H1 (cell line): Measurements from ENCODE around the gene TDRD5. TPM values are rescaled to one million over a fixed set of nuclear protein-coding genes. Genes with fewer than 3 reads are reported as not detected.

Source experiments
- CTCF ChIA-PET: fragments of 300-600 bp; sonication (Branson Sonifier 250); formaldehyde crosslinking; loops from one replicate; lab custom pipeline; 2021; ENCODE audit not compliant: partially characterized antibody; lab: Charles Lee
- POLR2A ChIA-PET: fragments of 300-600 bp; sonication (Branson Sonifier 250); formaldehyde crosslinking; loops from one replicate; lab custom pipeline; 2021; ENCODE audit warnings: inconsistent platforms; ENCODE audit not compliant: partially characterized antibody; lab: Charles Lee
- DNase-seq, 2 experiments: peaks; one replicate each; pipeline versions ENCODE4 v3.0.0 to v3.0.0-alpha.2; 2010 to 2022; ENCODE audit warnings: low spot score in 2 of 2, low read depth in 1 of 2, mixed read lengths in 1 of 2
- FAIRE-seq: peaks from 2 replicates; lab custom pipeline; 2011; peaks lifted over from hg19 to GRCh38; lab: Jason Lieb, UNC
- H2AFZ ChIP-seq: 2 replicates; pipeline ENCODE4 v1.8.1; 2012; ENCODE audit warnings: low read length, inconsistent platforms
- H2AK5ac ChIP-seq: 2 replicates; pipeline ENCODE4 v1.6.1; 2013; ENCODE audit warnings: low read depth, low read length
- H2BK120ac ChIP-seq: replicated peaks from 2 replicates; pipeline ENCODE3; 2013; ENCODE audit warnings: low read depth, low read length, inconsistent platforms
- H2BK12ac ChIP-seq: 2 replicates; pipeline ENCODE4 v1.6.1; 2013; ENCODE audit warnings: low read depth, low read length
- H2BK15ac ChIP-seq: 2 replicates; pipeline ENCODE4 v1.6.1; 2013; ENCODE audit warnings: low read length
- H2BK20ac ChIP-seq: 2 replicates; pipeline ENCODE4 v1.6.1; 2013; ENCODE audit warnings: low read length
- H2BK5ac ChIP-seq: 2 replicates; pipeline ENCODE4 v1.6.1; 2013; ENCODE audit warnings: low read depth, low read length
- H3K14ac ChIP-seq: 2 replicates; pipeline ENCODE4 v1.6.1; 2013; ENCODE audit warnings: inconsistent platforms; ENCODE audit not compliant: insufficient read length
- H3K18ac ChIP-seq: 2 replicates; pipeline ENCODE4 v1.6.1; 2013; ENCODE audit warnings: low read length; ENCODE audit errors: extremely low read depth
- H3K23ac ChIP-seq: 2 replicates; pipeline ENCODE4 v1.6.1; 2013; ENCODE audit warnings: inconsistent platforms; ENCODE audit not compliant: insufficient read length
- H3K23me2 ChIP-seq: 2 replicates; pipeline ENCODE4 v1.6.1; 2013; ENCODE audit warnings: low read depth, low read length
- H3K27ac ChIP-seq: 2 replicates; pipeline ENCODE4 v1.6.1; 2011; ENCODE audit warnings: low read depth, low read length, inconsistent platforms
- H3K27me3 ChIP-seq, 4 experiments: replicated peaks in 1 of 4; 1 replicate in 1 of 4; 2 replicates in 3 of 4; pipeline versions ENCODE4 v1.6.1 to v1.8.1; 2011 to 2013; ENCODE audit warnings: low read length in 3 of 4, mild to moderate bottlenecking in 3 of 4, inconsistent platforms in 2 of 4, mixed read lengths in 2 of 4, moderate library complexity in 1 of 4; ENCODE audit not compliant: control insufficient read depth in 3 of 4, insufficient read depth in 3 of 4; ENCODE audit errors: extremely low read depth in 1 of 4
- H3K36me3 ChIP-seq, 4 experiments: 2 replicates each; pipeline versions ENCODE4 v1.6.1 to v1.8.1; 2011 to 2013; ENCODE audit warnings: mild to moderate bottlenecking in 4 of 4, low read length in 3 of 4, moderate library complexity in 2 of 4, control low read depth in 1 of 4, inconsistent platforms in 1 of 4; ENCODE audit not compliant: insufficient read depth in 4 of 4, control insufficient read depth in 2 of 4
- H3K4ac ChIP-seq: replicated peaks from 2 replicates; pipeline ENCODE3; 2013; ENCODE audit warnings: low read length, low read depth, mixed read lengths, inconsistent platforms; ENCODE audit not compliant: insufficient read length
- H3K4me1 ChIP-seq, 4 experiments: replicated peaks in 1 of 4; 1 replicate in 1 of 4; 2 replicates in 3 of 4; pipeline versions ENCODE4 v1.6.1 to v1.8.1; 2011 to 2013; ENCODE audit warnings: low read length in 3 of 4, inconsistent platforms in 2 of 4, mixed read lengths in 1 of 4; ENCODE audit not compliant: insufficient read depth in 4 of 4, control insufficient read depth in 3 of 4
- H3K4me2 ChIP-seq, 2 experiments: 2 replicates each; pipeline versions ENCODE4 v1.6.1 to v1.8.1; 2011 to 2013; ENCODE audit warnings: low read depth in 2 of 2, low read length in 2 of 2, control low read depth in 1 of 2, inconsistent platforms in 1 of 2, mild to moderate bottlenecking in 1 of 2; ENCODE audit not compliant: insufficient read depth in 1 of 2
- H3K4me3 ChIP-seq, 4 experiments: fragments of 200-600, 300-600 bp in 1 of 4; sonication (generic), shearing (Covaris generic), sonication (Bioruptor Twin) in 1 of 4; 2 replicates each; pipeline versions ENCODE4 v1.5.1 to v1.8.1; 2011 to 2016; ENCODE audit warnings: low read length in 4 of 4, low read depth in 3 of 4, control low read depth in 2 of 4, inconsistent platforms in 2 of 4, mild to moderate bottlenecking in 2 of 4, mixed read lengths in 1 of 4, moderate library complexity in 1 of 4; ENCODE audit not compliant: insufficient read depth in 2 of 4; ENCODE audit errors: extremely low read depth in 1 of 4
- H3K56ac ChIP-seq: replicated peaks from 2 replicates; pipeline ENCODE3; 2013; ENCODE audit warnings: low read depth, mild to moderate bottlenecking, mixed read lengths, low read length, inconsistent platforms; ENCODE audit not compliant: insufficient read length
- H3K79me1 ChIP-seq: 2 replicates; pipeline ENCODE4 v1.6.1; 2013; ENCODE audit warnings: low read depth, low read length, control low read depth
- H3K79me2 ChIP-seq, 2 experiments: 2 replicates each; pipeline versions ENCODE4 v1.6.1 to v1.8.1; 2012 to 2013; ENCODE audit warnings: low read length in 2 of 2, mild to moderate bottlenecking in 2 of 2, inconsistent platforms in 1 of 2; ENCODE audit not compliant: insufficient read depth in 2 of 2, control insufficient read depth in 1 of 2
- H3K9ac ChIP-seq, 4 experiments: replicated peaks in 1 of 4; 1 replicate in 1 of 4; 2 replicates in 3 of 4; pipeline versions ENCODE4 v1.6.1 to v1.8.1; 2011 to 2013; ENCODE audit warnings: low read depth in 3 of 4, low read length in 3 of 4, control low read depth in 2 of 4, mild to moderate bottlenecking in 2 of 4, moderate library complexity in 2 of 4, inconsistent platforms in 1 of 4; ENCODE audit errors: extremely low read depth in 1 of 4
- H3K9me3 ChIP-seq, 2 experiments: 2 replicates each; pipeline versions ENCODE4 v1.6.1 to v1.8.1; 2012 to 2013; ENCODE audit warnings: mild to moderate bottlenecking in 2 of 2, moderate library complexity in 2 of 2, control low read depth in 1 of 2, inconsistent platforms in 1 of 2, low read depth in 1 of 2, low read length in 1 of 2, mixed read lengths in 1 of 2; ENCODE audit not compliant: insufficient read depth in 2 of 2
- H4K20me1 ChIP-seq, 2 experiments: replicated peaks in 1 of 2; 2 replicates each; pipeline versions ENCODE3 to v1.8.1; 2011 to 2013; ENCODE audit warnings: inconsistent platforms in 2 of 2, low read length in 2 of 2, mild to moderate bottlenecking in 1 of 2; ENCODE audit not compliant: insufficient read depth in 2 of 2, control insufficient read depth in 1 of 2
- H4K5ac ChIP-seq: 2 replicates; pipeline ENCODE4 v1.6.1; 2013; ENCODE audit warnings: low read length, low read depth, mixed read lengths, inconsistent platforms; ENCODE audit not compliant: insufficient read length
- H4K8ac ChIP-seq: 2 replicates; pipeline ENCODE4 v1.8.0; 2013; ENCODE audit warnings: mild to moderate bottlenecking, moderate library complexity, low read length, inconsistent platforms; ENCODE audit not compliant: insufficient read depth; ENCODE audit errors: extremely low read depth
- H4K91ac ChIP-seq: replicated peaks from 2 replicates; pipeline ENCODE3; 2013; ENCODE audit warnings: low read length, mixed read lengths, inconsistent platforms; ENCODE audit not compliant: insufficient read length
- BACH1 ChIP-seq: IDR thresholded peaks from 2 replicates; pipeline ENCODE4 v1.6.1; 2012; ENCODE audit warnings: low read length, improper control_type of control experiment
- CBX5 ChIP-seq: fragments of 300-800, 300-1000 bp; sonication (generic); IDR thresholded peaks from 2 replicates; pipeline ENCODE4 v1.7.1; 2016; ENCODE audit warnings: antibody characterized with exemption, low read length, low read depth
- CBX8 ChIP-seq: fragments of 300-800, 300-1000 bp; sonication (generic); IDR thresholded peaks from 2 replicates; pipeline ENCODE4 v1.7.1; 2016; ENCODE audit warnings: low read depth, low read length, borderline replicate concordance
- CEBPB ChIP-seq: IDR thresholded peaks from 2 replicates; pipeline ENCODE4 v1.6.1; 2012; ENCODE audit warnings: low read depth, low read length
- FOSL1 ChIP-seq: IDR thresholded peaks from 2 replicates; pipeline ENCODE4 v1.6.1; 2011; ENCODE audit warnings: mild to moderate bottlenecking, low read depth, low read length, moderate library complexity; ENCODE audit not compliant: insufficient read depth
- MAFK ChIP-seq: IDR thresholded peaks from 2 replicates; pipeline ENCODE4 v1.6.1; 2012; ENCODE audit warnings: low read depth, mild to moderate bottlenecking, improper control_type of control experiment, low read length
- PHF8 ChIP-seq: fragments of 200-600 bp; sonication (generic); conservative IDR thresholded peaks from 2 replicates; pipeline ENCODE4 v1.7.1; 2012; ENCODE audit warnings: low read depth, mild to moderate bottlenecking, inconsistent platforms, low read length, moderate library complexity
- RXRA ChIP-seq: IDR thresholded peaks from 2 replicates; pipeline ENCODE4 v1.6.1; 2011; ENCODE audit warnings: low read depth, mild to moderate bottlenecking, low read length, moderate library complexity; ENCODE audit not compliant: insufficient read depth
- WGBS, 2 experiments: shearing (Covaris generic) in 1 of 2; methylation state at CpG; one replicate each; pipeline versions ENCODE4 v1.1.6 to v1.1.7; 2013 to 2015; ENCODE audit warnings: low lambda C conversion rate in 2 of 2, mixed read lengths in 2 of 2, inconsistent platforms in 1 of 2, low coverage in 1 of 2, missing lambda C conversion rate in 1 of 2; ENCODE audit not compliant: insufficient replicate concordance in 2 of 2, insufficient coverage in 1 of 2, insufficient read length in 1 of 2; ENCODE audit errors: extremely low coverage in 1 of 2, missing lambda C conversion rate in 1 of 2; 5-methylcytosine and 5-hydroxymethylcytosine counted together
- polyA plus RNA-seq, 7 experiments: library from polyadenylated mRNA; depleted of rRNA in 3 of 7; stranded (reverse) in 5 of 7; unstranded in 2 of 7; fragments of >200 nt in 5 of 7; fragments of 200-250 nt in 2 of 7; gene quantifications; 1 replicate in 5 of 7; 2 replicates in 1 of 7; 4 replicates in 1 of 7; pipeline versions ENCODE4 v1.2.1 to v1.2.3, GENCODE V29; 2011 to 2013; ENCODE audit warnings: missing spikeins in 2 of 7, mixed read lengths in 2 of 7
- total RNA-seq: library from RNA; stranded (reverse); fragmentation: NEBNext Ultra II Directional; extraction: Animal tissue kit (Norgen Biotek cat#: 25700); gene quantifications from 2 replicates; pipeline ENCODE4 v1.2.1, GENCODE V29; 2021
- TF ChIP-seq, protein P1 (sequence below): IDR thresholded peaks from 2 replicates; pipeline ENCODE4 v1.6.1; 2012; ENCODE audit warnings: inconsistent platforms
- TF ChIP-seq, protein P2 (sequence below): IDR thresholded peaks from 2 replicates; pipeline ENCODE4 v1.6.1; 2011; ENCODE audit warnings: low read depth, mild to moderate bottlenecking, low read length; ENCODE audit not compliant: insufficient read depth
- TF ChIP-seq, protein P3 (sequence below): IDR thresholded peaks from 2 replicates; pipeline ENCODE4 v1.6.1; 2011; ENCODE audit warnings: low read length, improper control_type of control experiment
- TF ChIP-seq, protein P4 (sequence below): IDR thresholded peaks from 2 replicates; pipeline ENCODE4 v1.6.1; 2012; ENCODE audit warnings: inconsistent platforms

TDRD5 gene
- total and polyA plus RNA-seq, 2 of the 8 experiments (the other 6 are each of a cell fraction or from before 2014, with no cell fraction given), result 0.53 to 1.4 TPM

DNA sequence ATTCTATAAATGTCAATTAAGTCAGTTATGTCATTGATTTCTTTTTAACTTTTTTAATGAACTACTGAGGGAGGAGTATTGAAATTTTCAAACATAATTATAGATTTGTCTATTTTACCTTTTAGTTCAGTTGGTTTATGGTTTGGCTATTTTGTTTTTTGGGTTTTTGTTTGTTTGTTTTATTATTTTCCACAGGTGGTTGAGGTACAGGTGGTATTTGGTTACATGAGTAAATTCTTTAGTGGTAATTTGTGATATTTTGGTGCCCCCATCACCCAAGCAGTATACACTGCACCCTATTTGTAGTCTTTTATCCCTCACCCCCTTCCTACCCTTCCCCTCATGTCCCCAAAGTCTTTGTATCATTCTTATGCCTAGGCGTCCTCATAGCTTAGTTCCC lies 9.5 kb downstream of the TDRD5 start:
- Histone ChIP-seq H2BK120ac (no peak overlapping the region), H2BK12ac (no peak overlapping the region), H3K27ac (no peak overlapping the region), H3K4me2 (no peak overlapping the region), H2AFZ (no peak overlapping the region), H4K5ac (no peak overlapping the region), H3K79me2 (no peaks in the 10 kb centered on the region), H4K8ac (no peak overlapping the region), H2AK5ac (no peak overlapping the region), H4K91ac (no peak overlapping the region), H2BK5ac (no peak overlapping the region), H3K79me1 (no peaks in the 10 kb centered on the region), H3K18ac (no peak overlapping the region), H2BK15ac (no peak overlapping the region), H3K9me3 (no peaks in the 10 kb centered on the region), H3K14ac (no peak overlapping the region), H4K20me1 (no peaks in the 10 kb centered on the region), H3K4me1 (no peaks in the 10 kb centered on the region), H3K56ac (no peak overlapping the region), H3K4me3 (no peak overlapping the region), H3K27me3 (no peaks in the 10 kb centered on the region; a peak in 1 of 7 replicates), H3K23me2 (no peaks in the 10 kb centered on the region), H3K4ac (no peak overlapping the region), H3K23ac (no peak overlapping the region), H2BK20ac (no peak overlapping the region), H3K9ac (no peak overlapping the region), H3K36me3 (no peaks in the 10 kb centered on the region)
- whole genome bisulfite sequencing, 2 experiments, result 96% methylated on average over 1 of the region's 1 CpG; no CpG with 5 or more reads in 1 of the 2 experiments
- FAIRE-seq (no peak), DNase-seq (no peak)
- CTCF ChIA-PET, result interaction anchor here (0.7 kb wide), 1 partner anchor 206 kb away, joined by 3 read pairs; no protein-coding TSS in a partner anchor
- POLR2A ChIA-PET, result no interaction called here
- no peak for TF ChIP-seq PHF8
- no peak for TF ChIP-seq CBX5
- TF ChIP-seq CEBPB, result no peak
- TF ChIP-seq, protein P1, sequence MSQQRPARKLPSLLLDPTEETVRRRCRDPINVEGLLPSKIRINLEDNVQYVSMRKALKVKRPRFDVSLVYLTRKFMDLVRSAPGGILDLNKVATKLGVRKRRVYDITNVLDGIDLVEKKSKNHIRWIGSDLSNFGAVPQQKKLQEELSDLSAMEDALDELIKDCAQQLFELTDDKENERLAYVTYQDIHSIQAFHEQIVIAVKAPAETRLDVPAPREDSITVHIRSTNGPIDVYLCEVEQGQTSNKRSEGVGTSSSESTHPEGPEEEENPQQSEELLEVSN, result no peak
- TF ChIP-seq, protein P2, sequence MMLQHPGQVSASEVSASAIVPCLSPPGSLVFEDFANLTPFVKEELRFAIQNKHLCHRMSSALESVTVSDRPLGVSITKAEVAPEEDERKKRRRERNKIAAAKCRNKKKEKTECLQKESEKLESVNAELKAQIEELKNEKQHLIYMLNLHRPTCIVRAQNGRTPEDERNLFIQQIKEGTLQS, result no peak
- TF ChIP-seq, protein P3, sequence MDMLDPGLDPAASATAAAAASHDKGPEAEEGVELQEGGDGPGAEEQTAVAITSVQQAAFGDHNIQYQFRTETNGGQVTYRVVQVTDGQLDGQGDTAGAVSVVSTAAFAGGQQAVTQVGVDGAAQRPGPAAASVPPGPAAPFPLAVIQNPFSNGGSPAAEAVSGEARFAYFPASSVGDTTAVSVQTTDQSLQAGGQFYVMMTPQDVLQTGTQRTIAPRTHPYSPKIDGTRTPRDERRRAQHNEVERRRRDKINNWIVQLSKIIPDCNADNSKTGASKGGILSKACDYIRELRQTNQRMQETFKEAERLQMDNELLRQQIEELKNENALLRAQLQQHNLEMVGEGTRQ, result no peak
- TF ChIP-seq FOSL1, result no peak
- no peak for TF ChIP-seq RXRA
- TF ChIP-seq BACH1, result no peak
- TF ChIP-seq, protein P4, sequence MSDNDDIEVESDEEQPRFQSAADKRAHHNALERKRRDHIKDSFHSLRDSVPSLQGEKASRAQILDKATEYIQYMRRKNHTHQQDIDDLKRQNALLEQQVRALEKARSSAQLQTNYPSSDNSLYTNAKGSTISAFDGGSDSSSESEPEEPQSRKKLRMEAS, result no peak
- TF ChIP-seq CBX8, result no peak
- TF ChIP-seq MAFK, result no peak
